ENCODE measurements around the gene PSMA2. TPM values are rescaled to one million over a fixed set of nuclear protein-coding genes. Genes with fewer than 3 reads are reported as not detected.
"Not testable (repeated sequence)": the region's sequence is repeated elsewhere in the genome, so short reads cannot be mapped to it uniquely, and the experiment has no call there.

Gene PSMA2
- total RNA-seq, 1 donor from 2014 or later = 46.9 TPM

- intact Hi-C loops (cut with DNase I) = no loop called here
- Histone ChIP-seq H3K4me3 (no peak overlapping the region), H3K4me1 (no peaks in the 10 kb centered on the region), H3K36me3 (no peaks in the 10 kb centered on the region), H3K9me3 (no peaks in the 10 kb centered on the region), H3K27me3 (no peaks in the 10 kb centered on the region), H3K27ac (no peak overlapping the region)
- TF ChIP-seq POLR2A (IDR thresholded peaks at IDR 0.05) (no peak), POLR2AphosphoS5 (IDR thresholded peaks at IDR 0.05; ENCODE audit: insufficient read depth in 1 of 2, low read depth in 1 of 2) (no peak), CTCF (IDR thresholded peaks at IDR 0.05) (no peak)
- DNase-seq (ENCODE audit: extremely low spot score in 2 of 2) = no peak
Measured at GRCh38 chr7:42900842-42901241, 31.1 kb downstream of the PSMA2 start.

GRCh38 chr7:42893346-42894240 is 38.4 kb downstream of the PSMA2 start:
- intact Hi-C loops (cut with DNase I) = no loop called here
- no peak for TF ChIP-seq CTCF (IDR thresholded peaks at IDR 0.05)
- no peak for TF ChIP-seq POLR2A (IDR thresholded peaks at IDR 0.05)
- TF ChIP-seq POLR2AphosphoS5 (IDR thresholded peaks at IDR 0.05; ENCODE audit: insufficient read depth in 1 of 2, low read depth in 1 of 2) = no peak
- no peak overlapping the region for H3K27ac ChIP-seq

GRCh38 chr7:42886893-42887505 is 45.0 kb downstream of the PSMA2 start:
- intact Hi-C loops (cut with DNase I) = no loop called here
- Histone ChIP-seq H3K27me3 (no peaks in the 10 kb centered on the region), H3K4me1 (peaks cover 20% of the 10 kb centered on the region), H3K4me3 (no peak overlapping the region), H3K9me3 (no peaks in the 10 kb centered on the region), H3K36me3 (no peaks in the 10 kb centered on the region), H3K27ac (no peak overlapping the region)
- TF ChIP-seq POLR2A (IDR thresholded peaks at IDR 0.05) = no peak
- no peak for TF ChIP-seq CTCF (IDR thresholded peaks at IDR 0.05)
- TF ChIP-seq POLR2AphosphoS5 (IDR thresholded peaks at IDR 0.05; ENCODE audit: insufficient read depth in 1 of 2, low read depth in 1 of 2) = no peak
- no peak for DNase-seq (ENCODE audit: extremely low spot score in 2 of 2)

More at GRCh38 chr7:42893346-42894240, 38.4 kb downstream of the PSMA2 start:
- Histone ChIP-seq H3K9me3 (no peaks in the 10 kb centered on the region), H3K4me3 (no peak overlapping the region), H3K4me1 (peaks cover 8% of the 10 kb centered on the region), H3K27me3 (no peaks in the 10 kb centered on the region), H3K36me3 (no peaks in the 10 kb centered on the region)
- DNase-seq (ENCODE audit: extremely low spot score in 2 of 2) = no peak

GRCh38 chr7:42886129-42886528 is 45.8 kb downstream of the PSMA2 start:
- H3K4me1 ChIP-seq = peaks cover 20% of the 10 kb centered on the region
- H3K27ac ChIP-seq = no peak overlapping the region
- H3K9me3 ChIP-seq = no peaks in the 10 kb centered on the region
- no peaks in the 10 kb centered on the region for H3K36me3 ChIP-seq
- intact Hi-C loops (cut with DNase I) = no loop called here
- DNase-seq (ENCODE audit: extremely low spot score in 2 of 2) = no peak
- no peaks in the 10 kb centered on the region for H3K27me3 ChIP-seq
- no peak overlapping the region for H3K4me3 ChIP-seq
- TF ChIP-seq CTCF (IDR thresholded peaks at IDR 0.05) = no peak
- no peak for TF ChIP-seq POLR2AphosphoS5 (IDR thresholded peaks at IDR 0.05; ENCODE audit: insufficient read depth in 1 of 2, low read depth in 1 of 2)
- no peak for TF ChIP-seq POLR2A (IDR thresholded peaks at IDR 0.05)

GRCh38 chr7:42885183-42885582 is 46.8 kb downstream of the PSMA2 start:
- H3K27ac ChIP-seq; H3K27me3 ChIP-seq; H3K36me3 ChIP-seq; H3K4me3 ChIP-seq; H3K9me3 ChIP-seq; intact Hi-C loops (cut with DNase I); DNase-seq (ENCODE audit: extremely low spot score in 2 of 2): not testable (repeated sequence)
- H3K4me1 ChIP-seq = peaks cover 20% of the 10 kb centered on the region
